DMS114 treated with DMSO at 0.1 percent for 48 hours (cell line): ENCODE measurements around the gene IGFLR1.

Experiments
- DNase-seq: peaks from one replicate; lab custom pipeline; 2025; ENCODE audit not compliant: unreplicated experiment; lab: John Stamatoyannopoulos, UW

The IGFLR1 gene

GRCh38 chr19:35740423-35741202 lies 1.6 kb downstream of the IGFLR1 start:
- DNase-seq: peak; percentile 98

DNA sequence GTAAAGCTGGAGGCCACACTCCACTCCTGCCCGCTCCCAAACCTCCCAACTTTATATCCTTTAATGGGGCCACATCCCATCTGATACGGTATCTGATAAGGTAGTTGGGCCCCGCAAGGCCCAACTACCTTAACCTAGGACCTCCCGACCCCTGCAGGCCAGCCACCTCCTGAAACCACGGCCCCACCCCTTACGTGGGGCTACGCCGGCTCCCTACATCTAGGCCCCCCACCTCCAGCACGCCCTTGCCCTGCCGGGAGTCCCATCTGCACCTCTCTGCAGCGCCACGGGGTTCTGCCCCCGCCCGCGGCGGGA lies 2.2 kb downstream of the IGFLR1 start:
- DNase-seq: no peak

- DNase-seq: no peak
Measured at GRCh38 chr19:35739275-35740107, 2.8 kb downstream of the IGFLR1 start.

DNA sequence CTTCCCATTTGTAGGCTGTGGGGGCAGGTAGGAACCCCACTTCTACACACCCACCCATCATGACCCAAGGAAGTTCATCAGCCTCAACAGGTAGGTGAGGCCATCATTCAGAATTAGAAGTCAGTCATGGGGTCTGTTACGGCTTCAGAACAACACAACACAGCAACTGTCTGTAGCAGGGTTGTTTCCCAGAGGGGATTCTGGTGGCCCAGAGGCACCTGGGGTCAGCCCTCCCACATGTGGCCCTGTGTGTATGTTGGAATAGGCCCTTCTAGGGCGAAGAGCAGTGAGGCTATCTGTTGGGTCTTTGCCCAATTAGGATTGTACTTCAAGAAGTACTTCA lies 3.4 kb downstream of the IGFLR1 start:
- no peak for DNase-seq

GRCh38 chr19:35738021-35738886 lies 4.0 kb downstream of the IGFLR1 start:
- DNase-seq: no peak

DNA sequence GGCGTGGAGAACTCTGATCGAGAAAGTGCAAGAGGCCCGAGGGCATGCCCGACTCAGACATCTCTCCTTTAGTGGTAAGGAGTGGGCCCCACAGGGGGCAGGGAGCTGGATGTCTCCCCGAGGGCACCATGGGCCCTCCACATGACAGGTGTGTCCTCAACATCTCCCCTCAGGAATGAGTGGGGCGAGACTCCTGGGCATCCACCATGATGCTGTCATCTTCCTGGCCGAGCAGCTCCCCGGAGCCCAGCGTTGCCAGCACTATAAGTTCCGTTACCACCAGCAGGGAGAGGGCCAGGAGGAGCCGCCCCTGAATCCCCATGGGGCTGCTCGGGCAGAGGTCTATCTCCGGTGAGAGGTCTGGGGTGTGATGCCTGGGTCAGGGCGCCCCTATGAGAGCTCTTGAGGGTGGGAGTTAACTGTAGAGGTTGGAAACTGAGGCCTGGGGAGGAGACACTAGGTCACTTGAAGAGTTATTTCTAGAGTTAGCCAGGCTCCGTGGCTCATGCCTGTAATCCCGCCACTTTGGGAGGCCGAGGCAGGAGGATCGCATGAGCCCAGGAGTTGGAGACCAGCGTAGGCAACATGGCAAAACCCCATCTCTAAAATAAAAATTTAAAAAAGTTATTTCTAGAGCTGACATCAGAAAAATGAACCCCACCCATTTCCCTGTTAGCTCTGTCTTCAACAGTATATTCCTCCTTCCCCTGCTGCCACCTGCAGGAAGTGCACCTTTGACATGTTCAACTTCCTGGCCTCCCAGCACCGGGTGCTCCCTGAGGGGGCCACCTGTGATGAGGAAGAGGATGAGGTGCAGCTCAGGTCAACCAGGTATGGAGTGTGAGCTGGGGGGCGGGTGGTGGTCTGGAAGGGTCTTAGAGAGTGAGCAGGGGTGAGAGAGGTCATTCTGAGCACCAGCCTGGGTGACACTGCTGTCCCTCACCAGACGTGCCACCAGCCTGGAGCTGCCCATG lies 5.1 kb downstream of the IGFLR1 start:
- no peak for DNase-seq

- DNase-seq: no peak
Measured at GRCh38 chr19:35734889-35735288, 7.4 kb downstream of the IGFLR1 start.

DNA sequence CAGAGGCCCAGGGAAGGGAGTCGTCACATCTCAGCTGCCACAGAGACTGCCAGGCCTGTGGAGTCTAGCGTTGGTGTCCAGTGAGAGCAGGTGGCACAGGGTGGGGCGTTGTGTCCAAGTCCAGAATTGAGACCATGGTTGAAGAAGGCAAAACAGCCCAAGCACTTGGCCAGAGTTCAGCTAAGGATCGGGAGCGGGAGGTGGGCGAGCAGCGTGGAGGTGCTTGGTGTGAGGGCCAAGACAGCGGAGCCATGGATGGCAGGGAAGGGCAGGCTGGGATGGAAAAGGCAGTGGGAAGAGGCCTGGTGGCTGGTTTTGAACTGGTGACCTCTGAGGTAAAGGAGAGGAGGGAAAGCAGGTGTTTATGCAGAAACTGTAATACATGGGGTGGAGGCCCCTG lies 8.0 kb downstream of the IGFLR1 start:
- DNase-seq: no peak

- DNase-seq: no peak
Measured at GRCh38 chr19:35733180-35734125, 8.8 kb downstream of the IGFLR1 start.

- DNase-seq: no peak
Measured at GRCh38 chr19:35732540-35733179, 9.6 kb downstream of the IGFLR1 start.

- no peak for DNase-seq
Measured at GRCh38 chr19:35731779-35732405, 10.4 kb downstream of the IGFLR1 start.

GRCh38 chr19:35731353-35731752 lies 10.9 kb downstream of the IGFLR1 start:
- DNase-seq: no peak

DNA sequence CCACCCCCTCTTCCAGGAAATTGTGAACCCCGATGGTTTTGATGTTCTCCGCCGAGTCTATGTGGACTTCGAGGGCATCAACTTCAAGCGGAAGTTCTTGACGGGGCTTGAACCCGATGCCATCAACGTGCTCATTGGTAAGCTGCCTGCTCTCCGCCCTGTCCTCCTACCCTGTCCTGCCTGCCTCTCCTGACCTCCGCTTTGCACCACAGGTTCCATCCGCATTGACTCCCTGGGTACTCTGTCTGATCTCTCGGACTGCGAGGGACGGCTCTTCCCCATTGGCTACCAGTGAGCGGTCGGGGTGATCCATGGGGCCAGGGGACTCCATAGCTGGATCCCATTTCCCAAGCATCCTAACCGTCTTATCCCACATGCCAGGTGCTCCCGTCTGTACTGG lies 11.9 kb downstream of the IGFLR1 start:
- no peak for DNase-seq

GRCh38 chr19:35729763-35730162 lies 12.5 kb downstream of the IGFLR1 start:
- no peak for DNase-seq

DNA sequence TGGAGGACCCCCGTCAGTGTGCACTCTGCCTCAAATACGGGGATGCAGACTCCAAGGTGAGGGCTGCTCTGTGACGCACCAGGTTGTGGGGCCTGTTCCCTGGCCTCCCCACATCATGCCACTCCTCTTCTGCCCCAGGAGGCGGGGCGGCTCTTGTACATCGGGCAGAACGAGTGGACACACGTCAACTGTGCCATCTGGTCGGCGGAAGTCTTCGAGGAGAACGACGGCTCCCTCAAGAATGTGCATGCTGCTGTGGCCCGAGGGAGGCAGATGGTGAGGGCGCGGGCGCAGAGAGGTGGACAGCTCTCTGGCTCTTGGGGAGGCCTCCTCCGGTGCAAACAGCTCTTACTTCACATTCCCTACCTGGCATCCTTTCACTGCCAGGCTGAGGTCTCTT lies 13.2 kb downstream of the IGFLR1 start:
- no peak for DNase-seq

GRCh38 chr19:35727956-35728706 lies 14.1 kb downstream of the IGFLR1 start:
- DNase-seq: no peak

DNA sequence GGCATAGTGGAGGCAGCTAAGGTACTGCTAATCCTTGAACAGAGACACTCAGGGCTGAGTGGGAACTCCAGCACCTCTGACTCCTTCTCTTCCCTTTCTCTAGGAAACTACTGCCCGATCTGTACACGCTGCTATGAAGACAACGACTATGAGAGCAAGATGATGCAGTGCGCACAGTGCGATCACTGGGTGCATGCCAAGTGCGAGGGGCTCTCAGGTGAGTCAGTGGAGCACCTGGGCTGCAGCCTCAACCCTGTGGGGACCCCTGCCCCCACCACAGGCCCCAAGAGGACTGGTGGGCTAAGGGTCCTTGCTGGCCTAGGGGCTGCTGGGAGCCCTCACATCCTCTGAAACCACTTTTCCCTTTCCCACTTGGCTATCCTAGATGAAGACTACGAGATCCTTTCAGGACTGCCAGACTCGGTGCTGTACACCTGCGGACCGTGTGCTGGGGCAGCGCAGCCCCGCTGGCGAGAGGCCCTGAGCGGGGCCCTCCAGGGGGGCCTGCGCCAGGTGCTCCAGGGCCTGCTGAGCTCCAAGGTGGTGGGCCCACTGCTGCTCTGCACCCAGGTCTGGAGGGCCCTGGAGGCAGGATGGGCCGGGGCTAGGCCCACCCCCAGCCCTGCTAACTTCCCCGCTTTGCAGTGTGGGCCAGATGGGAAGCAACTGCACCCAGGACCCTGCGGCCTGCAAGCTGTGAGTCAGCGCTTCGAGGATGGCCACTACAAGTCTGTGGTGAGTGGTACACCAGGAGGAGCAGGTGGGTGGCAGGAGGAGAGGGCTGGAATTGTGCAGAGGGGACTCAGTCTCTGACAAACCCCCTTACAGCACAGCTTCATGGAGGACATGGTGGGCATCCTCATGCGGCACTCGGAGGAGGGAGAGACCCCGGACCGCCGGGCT lies 14.9 kb downstream of the IGFLR1 start:
- DNase-seq: no peak
